Measurements from ENCODE around the gene NRG2.

NRG2 gene

GRCh38 chr5:139806726-139807646, 236.1 kb downstream of the NRG2 start:
- no peak for DNase-seq

- no peak for DNase-seq
Observed at GRCh38 chr5:139806111-139806510, 237.0 kb downstream of the NRG2 start.

GRCh38 chr5:139805545-139805944, 237.6 kb downstream of the NRG2 start:
- no peak for DNase-seq

GRCh38 chr5:139804800-139805397, 238.2 kb downstream of the NRG2 start:
- no peak for DNase-seq

GRCh38 chr5:139803978-139804377, 239.1 kb downstream of the NRG2 start:
- no peak for DNase-seq

- DNase-seq = no peak
Observed at GRCh38 chr5:139799359-139799758, 243.7 kb downstream of the NRG2 start.

- DNase-seq = no peak
Observed at GRCh38 chr5:139798883-139799282, 244.2 kb downstream of the NRG2 start.

GRCh38 chr5:139797856-139798510, 245.1 kb downstream of the NRG2 start:
- no peak for DNase-seq

GRCh38 chr5:139797335-139797734, 245.8 kb downstream of the NRG2 start:
- DNase-seq = no peak
